Bronchial epithelial cell (primary cell): ENCODE results near the gene LILRA5. TPM values are rescaled to one million over a fixed set of nuclear protein-coding genes. Genes with fewer than 3 reads are reported as not detected.
"Not testable (repeated sequence)": the region's sequence is repeated elsewhere in the genome, so short reads cannot be mapped to it uniquely, and the experiment has no call there.

Experiments
- DNase-seq: peaks from one replicate; pipeline ENCODE4 v3.0.0-alpha.2; 2010; ENCODE audit warnings: low read depth
- FAIRE-seq: peaks from 2 replicates; lab custom pipeline; 2011; peaks lifted over from hg19 to GRCh38; lab: Jason Lieb, UNC
- H3K27me3 ChIP-seq: 2 replicates; pipeline ENCODE4 v1.5.1; 2011; ENCODE audit warnings: low read length; ENCODE audit not compliant: control insufficient read depth, insufficient read depth
- H3K36me3 ChIP-seq: 2 replicates; pipeline ENCODE4 v1.5.1; 2011; ENCODE audit warnings: low read length; ENCODE audit not compliant: control insufficient read depth, insufficient read depth
- H3K4me3 ChIP-seq: 2 replicates; pipeline ENCODE4 v1.5.1; 2011; ENCODE audit warnings: mild to moderate bottlenecking, low read depth, low read length, control low read depth
- CTCF ChIP-seq: IDR thresholded peaks from 2 replicates; pipeline ENCODE4 v1.5.1; 2011; ENCODE audit warnings: mild to moderate bottlenecking, moderate library complexity, low read length, control low read depth, inconsistent platforms; ENCODE audit not compliant: insufficient read depth, severe bottlenecking
- total RNA-seq: library from RNA; depleted of rRNA; stranded (reverse); fragments of >200 nt; gene quantifications from 2 replicates; pipeline ENCODE4 v1.2.1, GENCODE V29; 2014

LILRA5 gene
- total RNA-seq, 1 donor from 2014 or later, result not detected

- H3K4me3 ChIP-seq, result no peak within 1 kb of the TSS
- DNase-seq, result no peak
Observed at GRCh38 chr19:54281007-54281728, 31.8 kb downstream of the LILRA5 start, which contains the start of gene LILRB2. Gene LILRB2, minus strand, starts transcription at chr19:54281110. Its CDS starts 614 bp downstream, at chr19:54280496.

GRCh38 chr19:54280441-54280840 is 32.5 kb downstream of the LILRA5 start:
- not testable (repeated sequence) for H3K36me3 ChIP-seq, DNase-seq, FAIRE-seq, H3K27me3 ChIP-seq, H3K4me3 ChIP-seq

More at GRCh38 chr19:54281007-54281728, 31.8 kb downstream of the LILRA5 start, which contains the start of gene LILRB2:
- FAIRE-seq, result peak; percentile 47
- Histone ChIP-seq H3K36me3 (no peaks in the 10 kb centered on the region), H3K27me3 (no peaks in the 10 kb centered on the region)
- no peak for TF ChIP-seq CTCF

GRCh38 chr19:54280025-54280424 is 32.9 kb downstream of the LILRA5 start:
- H3K4me3 ChIP-seq, H3K27me3 ChIP-seq, DNase-seq, FAIRE-seq, H3K36me3 ChIP-seq: not testable (repeated sequence)

- Histone ChIP-seq H3K36me3 (no peaks in the 10 kb centered on the region), H3K4me3 (no peak overlapping the region), H3K27me3 (no peaks in the 10 kb centered on the region)
- DNase-seq (no peak), FAIRE-seq (no peak)
- no peak for TF ChIP-seq CTCF
Observed at GRCh38 chr19:54279406-54279962, 33.5 kb downstream of the LILRA5 start.

GRCh38 chr19:54278571-54279195 is 34.3 kb downstream of the LILRA5 start:
- not testable (repeated sequence) for DNase-seq, H3K27me3 ChIP-seq, H3K36me3 ChIP-seq, FAIRE-seq, H3K4me3 ChIP-seq

GRCh38 chr19:54278056-54278455 is 34.9 kb downstream of the LILRA5 start:
- not testable (repeated sequence) for H3K4me3 ChIP-seq, H3K27me3 ChIP-seq, DNase-seq, H3K36me3 ChIP-seq, FAIRE-seq

- H3K36me3 ChIP-seq, FAIRE-seq, H3K27me3 ChIP-seq, H3K4me3 ChIP-seq, DNase-seq: not testable (repeated sequence)
Observed at GRCh38 chr19:54277111-54277615, 35.8 kb downstream of the LILRA5 start.

- Histone ChIP-seq H3K36me3 (no peaks in the 10 kb centered on the region), H3K4me3 (no peak overlapping the region), H3K27me3 (no peaks in the 10 kb centered on the region)
- FAIRE-seq (no peak), DNase-seq (no peak)
- TF ChIP-seq CTCF, result no peak
Observed at GRCh38 chr19:54275951-54276350, 37.0 kb downstream of the LILRA5 start.

GRCh38 chr19:54274516-54274915 is 38.5 kb downstream of the LILRA5 start:
- H3K27me3 ChIP-seq, H3K4me3 ChIP-seq, FAIRE-seq, DNase-seq, H3K36me3 ChIP-seq: not testable (repeated sequence)
